Tibial nerve (tissue), 4 donors: ENCODE results near the gene UBE2L3.

Experiments
- EP300 ChIP-seq, 2 donors: sonication (generic); formaldehyde crosslinking; IDR thresholded peaks; one replicate each; pipeline ENCODE4 v1.6.1; 2017; ENCODE audit warnings: antibody characterized with exemption in 2 of 2, mild to moderate bottlenecking in 1 of 2
- TF ChIP-seq, protein P1 (sequence below), 5 experiments: fragments of 200-600 bp in 3 of 5; fragments of 450-650 bp in 2 of 5; sonication (generic) in 3 of 5; IDR thresholded peaks; one replicate each; pipeline ENCODE4 v1.5.1; 2016 to 2019; ENCODE audit warnings: antibody characterized with exemption in 5 of 5, mild to moderate bottlenecking in 3 of 5, moderate library complexity in 2 of 5

DNA sequence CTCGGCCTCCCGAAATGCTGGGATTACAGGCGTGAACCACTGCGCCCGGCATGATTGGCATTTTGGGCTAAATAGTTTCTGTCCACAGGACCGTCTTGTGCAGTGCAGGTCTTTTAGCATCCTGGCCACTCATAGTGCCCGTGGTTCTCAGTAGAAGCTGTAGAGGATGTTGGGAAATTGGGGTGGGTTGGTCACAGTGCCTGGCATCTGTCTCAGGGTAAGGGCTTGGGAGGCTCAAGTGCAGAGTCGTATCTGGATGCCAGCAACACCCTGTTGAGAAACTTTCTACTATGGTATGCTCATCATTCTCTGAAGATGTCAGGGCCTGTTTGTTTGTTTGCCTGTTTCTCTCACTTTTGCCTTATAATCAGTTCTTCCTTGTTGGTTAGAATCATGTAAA, 21.9 kb downstream of the UBE2L3 start:
- TF ChIP-seq, protein P1, sequence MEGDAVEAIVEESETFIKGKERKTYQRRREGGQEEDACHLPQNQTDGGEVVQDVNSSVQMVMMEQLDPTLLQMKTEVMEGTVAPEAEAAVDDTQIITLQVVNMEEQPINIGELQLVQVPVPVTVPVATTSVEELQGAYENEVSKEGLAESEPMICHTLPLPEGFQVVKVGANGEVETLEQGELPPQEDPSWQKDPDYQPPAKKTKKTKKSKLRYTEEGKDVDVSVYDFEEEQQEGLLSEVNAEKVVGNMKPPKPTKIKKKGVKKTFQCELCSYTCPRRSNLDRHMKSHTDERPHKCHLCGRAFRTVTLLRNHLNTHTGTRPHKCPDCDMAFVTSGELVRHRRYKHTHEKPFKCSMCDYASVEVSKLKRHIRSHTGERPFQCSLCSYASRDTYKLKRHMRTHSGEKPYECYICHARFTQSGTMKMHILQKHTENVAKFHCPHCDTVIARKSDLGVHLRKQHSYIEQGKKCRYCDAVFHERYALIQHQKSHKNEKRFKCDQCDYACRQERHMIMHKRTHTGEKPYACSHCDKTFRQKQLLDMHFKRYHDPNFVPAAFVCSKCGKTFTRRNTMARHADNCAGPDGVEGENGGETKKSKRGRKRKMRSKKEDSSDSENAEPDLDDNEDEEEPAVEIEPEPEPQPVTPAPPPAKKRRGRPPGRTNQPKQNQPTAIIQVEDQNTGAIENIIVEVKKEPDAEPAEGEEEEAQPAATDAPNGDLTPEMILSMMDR (IDR thresholded peaks at IDR 0.05) = no peak
- no peak for TF ChIP-seq EP300 (IDR thresholded peaks at IDR 0.05)
